Neural cell (in vitro differentiated cells): ENCODE results near the gene NFIB. TPM values are rescaled to one million over a fixed set of nuclear protein-coding genes. Genes with fewer than 3 reads are reported as not detected.

ENCODE experiments used
- H2AFZ ChIP-seq: fragments of 200-600, 300-800 bp; sonication (generic), shearing (Covaris generic); 2 replicates; pipeline ENCODE4 v1.6.0; 2014; ENCODE audit warnings: low read depth, mild to moderate bottlenecking, antibody characterized with exemption, low read length, moderate library complexity
- H3F3A ChIP-seq: fragments of 200-600 bp; shearing (Covaris generic); 2 replicates; pipeline ENCODE4 v1.6.1; 2016; ENCODE audit warnings: mild to moderate bottlenecking, moderate library complexity, mixed read lengths, antibody characterized with exemption, low read length; ENCODE audit not compliant: insufficient read depth, poor library complexity, severe bottlenecking
- H3K27ac ChIP-seq: fragments of 200-600, 300-800 bp; sonication (generic), shearing (Covaris generic); 2 replicates; pipeline ENCODE4 v1.5.1; 2014; ENCODE audit warnings: mild to moderate bottlenecking, low read length, moderate library complexity
- H3K27me3 ChIP-seq: fragments of 300-800, 200-600 bp; sonication (generic), shearing (Covaris generic); 2 replicates; pipeline ENCODE4 v1.6.0; 2014; ENCODE audit warnings: mild to moderate bottlenecking, low read depth, low read length, moderate library complexity; ENCODE audit not compliant: insufficient read depth
- H3K36me3 ChIP-seq: fragments of 300-800, 200-600 bp; sonication (generic), shearing (Covaris generic); 2 replicates; pipeline ENCODE4 v1.5.1; 2014; ENCODE audit warnings: mild to moderate bottlenecking, antibody characterized with exemption, low read length, moderate library complexity; ENCODE audit not compliant: insufficient read depth
- H3K4me2 ChIP-seq: fragments of 300-800, 200-600 bp; sonication (generic), shearing (Covaris generic); 2 replicates; pipeline ENCODE4 v1.6.0; 2014; ENCODE audit warnings: mild to moderate bottlenecking, low read length
- H3K4me3 ChIP-seq: fragments of 300-800, 200-600 bp; sonication (generic), shearing (Covaris generic); 2 replicates; pipeline ENCODE4 v1.5.1; 2014; ENCODE audit warnings: mild to moderate bottlenecking, low read length, moderate library complexity
- H3K79me2 ChIP-seq: fragments of 200-600 bp; shearing (Covaris generic); replicated peaks from 2 replicates; pipeline ENCODE4 v1.6.0; 2014; ENCODE audit warnings: mild to moderate bottlenecking, low read length, moderate library complexity; ENCODE audit not compliant: insufficient read depth
- H3K9ac ChIP-seq: fragments of 300-800, 200-600 bp; sonication (generic), shearing (Covaris generic); 2 replicates; pipeline ENCODE4 v1.6.1; 2016; ENCODE audit warnings: mild to moderate bottlenecking, low read length, mixed read lengths
- H3K9me2 ChIP-seq: fragments of 200-600 bp; shearing (Covaris generic); 2 replicates; pipeline ENCODE4 v1.6.1; 2016; ENCODE audit warnings: mild to moderate bottlenecking, low read length, mixed read lengths; ENCODE audit not compliant: insufficient read depth
- H3K9me3 ChIP-seq: fragments of 200-600, 300-800 bp; sonication (generic), shearing (Covaris generic); 2 replicates; pipeline ENCODE4 v1.6.1; 2016; ENCODE audit warnings: mild to moderate bottlenecking, mixed run types, low read length, moderate library complexity, mixed read lengths
- H4K20me1 ChIP-seq: fragments of 200-600 bp; shearing (Covaris generic); 2 replicates; pipeline ENCODE4 v1.6.1; 2016; ENCODE audit warnings: mild to moderate bottlenecking, mixed run types; ENCODE audit not compliant: insufficient read depth
- EP300 ChIP-seq: fragments of 450-650 bp; conservative IDR thresholded peaks from 2 replicates; pipeline ENCODE4 v1.6.1; 2014; ENCODE audit warnings: antibody characterized with exemption, mild to moderate bottlenecking, moderate library complexity; ENCODE audit not compliant: poor library complexity, severe bottlenecking
- EZH2 ChIP-seq: fragments of 200-600, 300-800 bp; shearing (Covaris generic), sonication (generic); IDR thresholded peaks from 2 replicates; pipeline ENCODE4 v1.6.1; 2014; ENCODE audit warnings: antibody characterized with exemption, low read length, borderline replicate concordance, mild to moderate bottlenecking; ENCODE audit not compliant: insufficient read depth, poor library complexity, severe bottlenecking
- MXI1 ChIP-seq: fragments of 450-650 bp; conservative IDR thresholded peaks from 2 replicates; pipeline ENCODE4 v1.6.1; 2014; ENCODE audit warnings: antibody characterized with exemption, mild to moderate bottlenecking; ENCODE audit not compliant: poor library complexity, severe bottlenecking
- POLR2AphosphoS5 ChIP-seq: IDR thresholded peaks from 2 replicates; pipeline ENCODE4 v1.6.1; 2012
- RAD21 ChIP-seq: fragments of 450-650 bp; conservative IDR thresholded peaks from 2 replicates; pipeline ENCODE4 v1.6.1; 2014; ENCODE audit warnings: antibody characterized with exemption, mild to moderate bottlenecking, moderate library complexity
- SMC3 ChIP-seq: fragments of 450-650 bp; conservative IDR thresholded peaks from 2 replicates; pipeline ENCODE4 v1.6.1; 2014; ENCODE audit warnings: antibody characterized with exemption, mild to moderate bottlenecking, moderate library complexity; ENCODE audit not compliant: poor library complexity
- TAF1 ChIP-seq: IDR thresholded peaks from 2 replicates; pipeline ENCODE4 v1.6.1; 2012; ENCODE audit warnings: low read depth
- polyA plus RNA-seq: library from polyadenylated mRNA; depleted of rRNA; stranded (reverse); fragments of >200 nt; gene quantifications from 2 replicates; pipeline ENCODE4 v1.2.3, GENCODE V29; 2014
- TF ChIP-seq, protein P1 (sequence below): IDR thresholded peaks from 2 replicates; pipeline ENCODE4 v1.6.1; 2012; ENCODE audit warnings: borderline replicate concordance
- TF ChIP-seq, protein P2 (sequence below): fragments of 450-650 bp; IDR thresholded peaks from 2 replicates; pipeline ENCODE4 v1.5.1; 2014; ENCODE audit warnings: antibody characterized with exemption, mild to moderate bottlenecking, moderate library complexity; ENCODE audit not compliant: poor library complexity, severe bottlenecking

NFIB gene
- polyA plus RNA-seq, 1 donor from 2014 or later, result 0.73 TPM

DNA sequence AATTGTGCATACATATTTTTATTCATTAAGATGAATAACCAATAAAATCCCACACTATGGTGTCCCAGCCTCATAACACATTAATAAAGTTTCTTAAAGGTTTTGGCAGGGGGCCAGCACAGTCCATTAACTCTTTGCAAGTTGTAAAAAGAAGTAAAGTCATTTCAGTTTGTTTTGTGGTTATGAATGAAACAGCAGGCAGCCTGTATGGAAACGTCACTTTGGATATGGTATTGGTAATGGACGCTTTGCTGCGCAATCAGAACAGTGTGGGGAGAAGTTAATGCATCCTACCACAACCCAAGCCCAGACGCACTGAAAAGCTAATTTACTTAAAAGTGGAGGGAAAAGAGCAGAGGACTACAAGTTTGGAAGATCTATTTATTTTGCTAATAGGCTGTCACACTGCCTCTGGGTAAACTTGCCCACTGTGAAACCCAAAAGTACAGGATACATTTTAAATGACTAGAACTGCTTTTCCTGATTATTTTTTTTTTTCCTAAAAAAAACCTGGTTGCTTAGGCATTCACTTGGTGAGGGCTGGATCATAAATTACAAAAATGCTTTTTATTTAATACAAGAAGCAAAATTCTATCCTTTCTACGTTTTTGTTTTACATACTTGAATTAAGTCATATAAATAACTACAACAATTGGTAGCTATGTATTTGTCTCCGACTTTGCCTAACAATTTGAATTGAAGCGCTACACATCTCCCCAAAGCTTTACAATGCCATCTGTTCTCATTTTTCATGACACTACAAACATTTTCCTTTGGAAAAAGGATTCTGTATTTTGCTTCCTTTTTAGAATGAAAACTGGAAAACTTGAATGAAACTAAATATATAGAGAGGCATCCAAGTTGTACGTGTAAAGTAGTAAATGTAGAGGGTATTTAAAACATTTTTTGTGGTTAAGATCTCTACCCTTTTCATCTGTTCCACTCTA is 104.3 kb downstream of the NFIB start:
- no peaks in the 10 kb centered on the region for H4K20me1 ChIP-seq
- H3K4me2 ChIP-seq, result no peak overlapping the region
- H3K9me2 ChIP-seq, result no peaks in the 10 kb centered on the region
- no peak overlapping the region for H3K9ac ChIP-seq
- H3K4me3 ChIP-seq, result no peak overlapping the region
- no peak overlapping the region for H3K27ac ChIP-seq
- H3F3A ChIP-seq, result no peaks in the 10 kb centered on the region
- no peaks in the 10 kb centered on the region for H3K79me2 ChIP-seq
- H3K36me3 ChIP-seq, result no peaks in the 10 kb centered on the region
- no peaks in the 10 kb centered on the region for H3K9me3 ChIP-seq
- TF ChIP-seq SMC3 (no peak), EZH2 (no peak), MXI1 (no peak), EP300 (no peak), POLR2AphosphoS5 (no peak), RAD21 (no peak), TAF1 (no peak)
- TF ChIP-seq, protein P1, sequence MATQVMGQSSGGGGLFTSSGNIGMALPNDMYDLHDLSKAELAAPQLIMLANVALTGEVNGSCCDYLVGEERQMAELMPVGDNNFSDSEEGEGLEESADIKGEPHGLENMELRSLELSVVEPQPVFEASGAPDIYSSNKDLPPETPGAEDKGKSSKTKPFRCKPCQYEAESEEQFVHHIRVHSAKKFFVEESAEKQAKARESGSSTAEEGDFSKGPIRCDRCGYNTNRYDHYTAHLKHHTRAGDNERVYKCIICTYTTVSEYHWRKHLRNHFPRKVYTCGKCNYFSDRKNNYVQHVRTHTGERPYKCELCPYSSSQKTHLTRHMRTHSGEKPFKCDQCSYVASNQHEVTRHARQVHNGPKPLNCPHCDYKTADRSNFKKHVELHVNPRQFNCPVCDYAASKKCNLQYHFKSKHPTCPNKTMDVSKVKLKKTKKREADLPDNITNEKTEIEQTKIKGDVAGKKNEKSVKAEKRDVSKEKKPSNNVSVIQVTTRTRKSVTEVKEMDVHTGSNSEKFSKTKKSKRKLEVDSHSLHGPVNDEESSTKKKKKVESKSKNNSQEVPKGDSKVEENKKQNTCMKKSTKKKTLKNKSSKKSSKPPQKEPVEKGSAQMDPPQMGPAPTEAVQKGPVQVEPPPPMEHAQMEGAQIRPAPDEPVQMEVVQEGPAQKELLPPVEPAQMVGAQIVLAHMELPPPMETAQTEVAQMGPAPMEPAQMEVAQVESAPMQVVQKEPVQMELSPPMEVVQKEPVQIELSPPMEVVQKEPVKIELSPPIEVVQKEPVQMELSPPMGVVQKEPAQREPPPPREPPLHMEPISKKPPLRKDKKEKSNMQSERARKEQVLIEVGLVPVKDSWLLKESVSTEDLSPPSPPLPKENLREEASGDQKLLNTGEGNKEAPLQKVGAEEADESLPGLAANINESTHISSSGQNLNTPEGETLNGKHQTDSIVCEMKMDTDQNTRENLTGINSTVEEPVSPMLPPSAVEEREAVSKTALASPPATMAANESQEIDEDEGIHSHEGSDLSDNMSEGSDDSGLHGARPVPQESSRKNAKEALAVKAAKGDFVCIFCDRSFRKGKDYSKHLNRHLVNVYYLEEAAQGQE, result no peak
- TF ChIP-seq, protein P2, sequence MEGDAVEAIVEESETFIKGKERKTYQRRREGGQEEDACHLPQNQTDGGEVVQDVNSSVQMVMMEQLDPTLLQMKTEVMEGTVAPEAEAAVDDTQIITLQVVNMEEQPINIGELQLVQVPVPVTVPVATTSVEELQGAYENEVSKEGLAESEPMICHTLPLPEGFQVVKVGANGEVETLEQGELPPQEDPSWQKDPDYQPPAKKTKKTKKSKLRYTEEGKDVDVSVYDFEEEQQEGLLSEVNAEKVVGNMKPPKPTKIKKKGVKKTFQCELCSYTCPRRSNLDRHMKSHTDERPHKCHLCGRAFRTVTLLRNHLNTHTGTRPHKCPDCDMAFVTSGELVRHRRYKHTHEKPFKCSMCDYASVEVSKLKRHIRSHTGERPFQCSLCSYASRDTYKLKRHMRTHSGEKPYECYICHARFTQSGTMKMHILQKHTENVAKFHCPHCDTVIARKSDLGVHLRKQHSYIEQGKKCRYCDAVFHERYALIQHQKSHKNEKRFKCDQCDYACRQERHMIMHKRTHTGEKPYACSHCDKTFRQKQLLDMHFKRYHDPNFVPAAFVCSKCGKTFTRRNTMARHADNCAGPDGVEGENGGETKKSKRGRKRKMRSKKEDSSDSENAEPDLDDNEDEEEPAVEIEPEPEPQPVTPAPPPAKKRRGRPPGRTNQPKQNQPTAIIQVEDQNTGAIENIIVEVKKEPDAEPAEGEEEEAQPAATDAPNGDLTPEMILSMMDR, result no peak
- H2AFZ ChIP-seq, result no peak overlapping the region
- H3K27me3 ChIP-seq, result no peaks in the 10 kb centered on the region

DNA sequence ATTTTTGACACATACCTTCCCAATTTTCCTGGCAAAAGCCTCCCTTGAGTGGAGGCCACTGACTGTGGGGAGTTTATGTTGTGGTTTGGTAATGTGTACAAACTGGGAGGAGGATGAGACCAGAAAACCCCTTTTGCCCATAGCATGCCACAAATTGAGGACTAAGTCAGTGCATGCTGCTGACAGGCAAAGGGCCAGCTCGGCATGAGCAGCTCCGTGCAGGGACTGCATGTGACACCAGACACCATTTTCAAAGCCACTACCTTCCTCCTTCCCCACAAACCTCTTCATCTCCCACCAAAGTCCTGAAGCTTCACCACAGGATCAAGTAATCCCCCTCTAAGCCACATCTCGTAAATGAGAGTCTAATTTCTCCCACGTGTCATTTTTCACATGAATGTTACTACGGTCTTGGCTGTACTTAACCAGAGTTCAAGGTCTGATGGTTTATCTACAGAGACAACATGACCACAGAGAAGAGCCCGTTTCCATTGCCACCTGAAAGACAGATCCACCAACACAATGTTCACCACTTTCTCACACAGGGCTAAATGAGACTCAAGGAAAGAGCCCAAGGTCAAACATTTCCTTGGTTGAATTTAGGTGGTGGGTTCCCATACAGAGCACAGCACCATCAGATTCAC is 106.5 kb downstream of the NFIB start:
- TF ChIP-seq SMC3 (no peak), EP300 (no peak), MXI1 (no peak), RAD21 (no peak), POLR2AphosphoS5 (no peak), TAF1 (no peak), EZH2 (no peak)
- TF ChIP-seq, protein P2, result no peak
- TF ChIP-seq, protein P1, result no peak
- H3K79me2 ChIP-seq, result no peaks in the 10 kb centered on the region
- H3K9me2 ChIP-seq, result no peaks in the 10 kb centered on the region

More for the DNA sequence above, 106.5 kb downstream of the NFIB start:
- H3K4me3 ChIP-seq, result no peak overlapping the region
- H3K36me3 ChIP-seq, result no peaks in the 10 kb centered on the region
- no peaks in the 10 kb centered on the region for H3K9me3 ChIP-seq
- H3K27me3 ChIP-seq, result no peaks in the 10 kb centered on the region
- H3F3A ChIP-seq, result no peaks in the 10 kb centered on the region
- H2AFZ ChIP-seq, result no peak overlapping the region
- no peak overlapping the region for H3K4me2 ChIP-seq
- no peak overlapping the region for H3K27ac ChIP-seq
- no peak overlapping the region for H3K9ac ChIP-seq
- no peaks in the 10 kb centered on the region for H4K20me1 ChIP-seq
